Vagina (tissue), 2 donors: Measurements from ENCODE around the gene AK9.

Experiments used
- CTCF ChIP-seq, 3 experiments: fragments of 450-650 bp in 2 of 3; fragments of 200-600 bp in 1 of 3; sonication (generic) in 1 of 3; IDR thresholded peaks; one replicate each; pipeline ENCODE4 v1.5.1; 2017 to 2019; ENCODE audit warnings: antibody characterized with exemption in 3 of 3, mild to moderate bottlenecking in 2 of 3, moderate library complexity in 2 of 3
- POLR2A ChIP-seq, 2 donors: fragments of 450-650 bp; IDR thresholded peaks; one replicate each; pipeline ENCODE4 v1.6.1; 2017; ENCODE audit warnings: antibody characterized with exemption in 2 of 2, mild to moderate bottlenecking in 2 of 2, moderate library complexity in 2 of 2
- POLR2AphosphoS5 ChIP-seq, 2 donors: sonication (generic); formaldehyde crosslinking; IDR thresholded peaks; one replicate each; pipeline ENCODE4 v1.9.0; 2017; ENCODE audit warnings: antibody characterized with exemption in 2 of 2, mild to moderate bottlenecking in 2 of 2, low read depth in 1 of 2; ENCODE audit not compliant: insufficient read depth in 1 of 2

GRCh38 chr6:109477184-109477583, 213.8 kb downstream of the AK9 start:
- TF ChIP-seq POLR2A (IDR thresholded peaks at IDR 0.05) = no peak
- TF ChIP-seq CTCF (IDR thresholded peaks at IDR 0.05) = no peak
- TF ChIP-seq POLR2AphosphoS5 (IDR thresholded peaks at IDR 0.05; ENCODE audit: insufficient read depth in 1 of 2, low read depth in 1 of 2) = no peak
